Upper lobe of left lung (tissue), 6 donors: ENCODE results near the gene CAPS. TPM values are rescaled to one million over a fixed set of nuclear protein-coding genes. Genes with fewer than 3 reads are reported as not detected.

ENCODE experiments used
- ATAC-seq, 2 donors: fragments of 200-7000 bp; cut with Tn5 transposase; one replicate each; pipeline ENCODE4 v1.9.1; 2022; ENCODE audit warnings: mild to moderate bottlenecking in 2 of 2, moderate library complexity in 2 of 2; ENCODE audit not compliant: low FRiP score in 2 of 2
- DNase-seq, 2 donors: peaks; one replicate each; pipeline ENCODE4 v3.0.0-alpha.2; 2019 to 2020
- H3K27ac ChIP-seq, 4 donors: fragments of 200-600 bp; sonication (generic); one replicate each; pipeline ENCODE4 v1.5.1; 2016 to 2019
- H3K27me3 ChIP-seq, 4 donors: fragments of 200-600 bp; sonication (generic); one replicate each; pipeline ENCODE4 v1.5.1; 2017 to 2019
- H3K36me3 ChIP-seq, 4 donors: fragments of 200-600 bp; sonication (generic); one replicate each; pipeline ENCODE4 v1.5.1; 2016 to 2019
- H3K4me1 ChIP-seq, 4 donors: fragments of 200-600 bp; sonication (generic); one replicate each; pipeline ENCODE4 v1.5.1; 2018 to 2019
- H3K4me3 ChIP-seq, 4 donors: fragments of 200-600 bp; sonication (generic); one replicate each; pipeline ENCODE4 v1.5.1; 2017 to 2019; ENCODE audit warnings: mild to moderate bottlenecking in 2 of 4, moderate library complexity in 1 of 4
- H3K9me3 ChIP-seq, 4 donors: fragments of 200-600 bp; sonication (generic); one replicate each; pipeline ENCODE4 v1.5.1; 2018 to 2019
- EP300 ChIP-seq, 4 donors: sonication (generic); formaldehyde crosslinking; IDR thresholded peaks; one replicate each; pipeline ENCODE4 v1.5.1; 2017; ENCODE audit warnings: antibody characterized with exemption in 4 of 4, control low read depth in 2 of 4
- POLR2A ChIP-seq, 4 donors: fragments of 450-650 bp; IDR thresholded peaks; one replicate each; pipeline ENCODE4 v1.5.1; 2016 to 2017; ENCODE audit warnings: antibody characterized with exemption in 4 of 4, mild to moderate bottlenecking in 2 of 4
- POLR2AphosphoS5 ChIP-seq, 2 donors: sonication (generic); formaldehyde crosslinking; IDR thresholded peaks; one replicate each; pipeline ENCODE4 v1.5.1; 2017; ENCODE audit warnings: antibody characterized with exemption in 2 of 2
- WGBS, 2 donors: methylation state at CpG; one replicate each; pipeline ENCODE4 v1.1.5; 2017 to 2018; 5-methylcytosine and 5-hydroxymethylcytosine counted together
- total RNA-seq, 6 donors: library from RNA; depleted of rRNA in 4 of 6; stranded (reverse); fragments of >200 nt in 4 of 6; gene quantifications; one replicate each; pipeline versions ENCODE4 v1.1.0 to v1.2.1, GENCODE V29; 2016 to 2021
- TF ChIP-seq, protein P1 (sequence below), 6 experiments: fragments of 450-650 bp in 4 of 6; fragments of 200-600 bp in 2 of 6; sonication (generic) in 2 of 6; IDR thresholded peaks; one replicate each; pipeline ENCODE4 v1.5.1; 2016 to 2019; ENCODE audit warnings: antibody characterized with exemption in 6 of 6
- donor health status: DM: no; HTN: no; CAD: no; lungs with moderate emphysema.
- donor health status: DM: no; HTN: yes; CAD: no; lungs with severe emphysema.

The CAPS gene
- total RNA-seq, 6 donors from 2014 or later = 20.6 to 414 (median 115) TPM

DNA sequence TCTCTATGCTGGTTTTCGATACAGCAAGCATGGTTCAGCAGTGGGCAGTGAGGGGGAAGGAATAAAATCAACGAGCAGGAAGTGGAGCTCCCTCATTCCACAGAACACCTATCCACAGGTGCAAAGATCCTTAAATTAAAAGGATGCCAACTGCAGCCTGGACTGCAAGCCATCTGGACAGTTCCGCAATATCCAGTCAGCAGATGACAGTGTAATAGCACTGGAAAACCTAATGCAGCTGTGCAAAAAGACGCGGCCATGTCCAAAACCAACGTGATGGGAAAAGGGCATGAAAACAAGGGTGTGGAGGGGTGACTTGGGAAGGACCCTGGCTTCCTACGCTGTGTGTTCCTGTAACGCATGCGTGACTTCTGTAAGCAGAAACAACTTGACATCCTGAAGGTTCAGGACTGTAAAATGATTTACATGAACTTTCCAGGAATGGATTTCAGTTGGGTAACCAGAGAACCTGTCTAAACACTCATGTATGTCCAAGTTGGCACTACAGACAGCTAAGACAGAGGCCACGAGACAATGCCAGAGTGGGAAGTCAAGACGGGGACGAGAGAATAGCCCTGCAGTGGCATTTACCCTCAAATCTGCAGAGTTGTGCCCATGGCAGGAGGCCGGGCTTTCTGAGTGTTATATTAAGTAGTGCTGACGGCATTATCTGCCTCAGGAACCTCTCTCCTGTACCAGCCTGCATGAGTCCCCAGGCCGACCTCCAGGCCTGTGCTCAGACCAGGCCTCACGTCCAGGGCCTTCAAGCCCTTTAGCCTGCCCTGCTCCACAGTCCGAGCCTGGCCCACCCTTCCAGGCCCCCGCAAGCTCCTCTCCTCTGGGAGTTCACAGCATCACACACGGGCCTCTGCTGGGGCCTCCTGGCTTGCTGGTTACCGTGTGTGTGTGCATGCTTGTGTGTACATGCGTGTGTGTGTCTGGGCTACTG is 26.5 kb downstream of the CAPS start:
- DNase-seq (no peak), ATAC-seq (no peak)
- 92 to 93% methylated on average over 18 to 21 of the region's 21 CpGs for WGBS, 2 donors
- H3K4me1 ChIP-seq = peaks cover 0 to 7% (median 5%) of the 10 kb centered on the region in 4 donors
- H3K36me3 ChIP-seq = peaks cover 11 to 54% (median 41%) of the 10 kb centered on the region in 4 donors
- TF ChIP-seq EP300 (IDR thresholded peaks at IDR 0.05) = no peak
- no peak for TF ChIP-seq POLR2AphosphoS5 (IDR thresholded peaks at IDR 0.05)
- TF ChIP-seq, protein P1, sequence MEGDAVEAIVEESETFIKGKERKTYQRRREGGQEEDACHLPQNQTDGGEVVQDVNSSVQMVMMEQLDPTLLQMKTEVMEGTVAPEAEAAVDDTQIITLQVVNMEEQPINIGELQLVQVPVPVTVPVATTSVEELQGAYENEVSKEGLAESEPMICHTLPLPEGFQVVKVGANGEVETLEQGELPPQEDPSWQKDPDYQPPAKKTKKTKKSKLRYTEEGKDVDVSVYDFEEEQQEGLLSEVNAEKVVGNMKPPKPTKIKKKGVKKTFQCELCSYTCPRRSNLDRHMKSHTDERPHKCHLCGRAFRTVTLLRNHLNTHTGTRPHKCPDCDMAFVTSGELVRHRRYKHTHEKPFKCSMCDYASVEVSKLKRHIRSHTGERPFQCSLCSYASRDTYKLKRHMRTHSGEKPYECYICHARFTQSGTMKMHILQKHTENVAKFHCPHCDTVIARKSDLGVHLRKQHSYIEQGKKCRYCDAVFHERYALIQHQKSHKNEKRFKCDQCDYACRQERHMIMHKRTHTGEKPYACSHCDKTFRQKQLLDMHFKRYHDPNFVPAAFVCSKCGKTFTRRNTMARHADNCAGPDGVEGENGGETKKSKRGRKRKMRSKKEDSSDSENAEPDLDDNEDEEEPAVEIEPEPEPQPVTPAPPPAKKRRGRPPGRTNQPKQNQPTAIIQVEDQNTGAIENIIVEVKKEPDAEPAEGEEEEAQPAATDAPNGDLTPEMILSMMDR (IDR thresholded peaks at IDR 0.05) = no peak
- TF ChIP-seq POLR2A (IDR thresholded peaks at IDR 0.05) = no peak
- no peak overlapping the region for H3K27ac ChIP-seq
- no peaks in the 10 kb centered on the region for H3K9me3 ChIP-seq
- no peaks in the 10 kb centered on the region for H3K27me3 ChIP-seq
- no peak overlapping the region for H3K4me3 ChIP-seq

DNA sequence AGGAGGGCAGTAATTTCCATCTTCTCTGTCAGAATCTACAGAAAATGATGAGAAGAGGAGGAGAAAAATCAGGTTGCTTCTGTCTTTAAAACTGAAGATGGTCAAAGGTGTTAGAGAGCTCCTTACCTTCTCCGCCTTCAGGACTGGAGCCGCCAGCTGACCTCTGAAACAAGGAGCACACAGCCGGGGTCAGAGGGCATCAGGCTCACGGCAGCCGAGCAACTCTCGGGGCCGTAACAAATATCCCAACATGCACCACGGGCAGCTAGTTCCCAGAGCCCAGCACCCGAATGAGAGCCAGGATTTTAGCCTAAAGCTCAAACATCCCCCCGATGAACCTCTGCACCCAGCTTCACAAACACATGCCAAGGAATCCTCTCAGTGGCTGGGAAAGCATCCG is 27.6 kb downstream of the CAPS start:
- no peak for TF ChIP-seq EP300 (IDR thresholded peaks at IDR 0.05)
- TF ChIP-seq POLR2A (IDR thresholded peaks at IDR 0.05) = no peak
- TF ChIP-seq POLR2AphosphoS5 (IDR thresholded peaks at IDR 0.05) = no peak
- H3K4me1 ChIP-seq = peaks cover 4 to 6% (median 5%) of the 10 kb centered on the region in 4 donors
- H3K9me3 ChIP-seq = no peaks in the 10 kb centered on the region
- no peak overlapping the region for H3K27ac ChIP-seq
- H3K36me3 ChIP-seq = peaks cover 11 to 42% (median 36%) of the 10 kb centered on the region in 4 donors
- 81 to 92% methylated on average over 10 to 11 of the region's 11 CpGs for WGBS, 2 donors
- no peak overlapping the region for H3K4me3 ChIP-seq
- H3K27me3 ChIP-seq = no peaks in the 10 kb centered on the region
- DNase-seq = no peak
- ATAC-seq = no peak

DNA sequence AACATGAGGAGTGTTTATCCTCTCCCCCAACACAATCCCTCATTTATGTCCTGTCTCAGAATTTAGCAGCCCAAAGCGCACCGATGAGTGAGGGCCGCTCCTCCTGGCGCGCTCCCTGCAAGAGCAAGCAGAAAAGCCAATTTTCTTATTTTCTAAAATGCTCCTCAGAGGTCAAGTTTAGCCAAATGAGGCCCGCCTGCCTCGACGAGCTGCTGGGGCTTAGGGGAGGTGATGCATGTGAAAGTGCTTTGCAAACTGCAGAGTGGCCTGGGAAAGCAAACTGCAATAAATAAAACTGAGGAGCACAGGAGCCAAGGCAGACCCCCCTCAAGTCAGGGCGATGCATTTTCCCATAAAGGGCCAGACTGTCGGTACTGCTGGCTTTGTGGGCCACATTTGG is 29.0 kb downstream of the CAPS start:
- ATAC-seq (no peak), DNase-seq (no peak)
- peaks cover 11 to 35% (median 27%) of the 10 kb centered on the region in 4 donors for H3K36me3 ChIP-seq
- peaks cover 16 to 20% (median 18%) of the 10 kb centered on the region in 4 donors for H3K4me1 ChIP-seq
- H3K9me3 ChIP-seq = no peaks in the 10 kb centered on the region
- H3K4me3 ChIP-seq = no peak overlapping the region
- 87% methylated on average over 10 of the region's 10 CpGs for WGBS, 2 donors
- no peaks in the 10 kb centered on the region for H3K27me3 ChIP-seq
- TF ChIP-seq, protein P1 (IDR thresholded peaks at IDR 0.05) = no peak
- TF ChIP-seq POLR2A (IDR thresholded peaks at IDR 0.05) = no peak
- TF ChIP-seq POLR2AphosphoS5 (IDR thresholded peaks at IDR 0.05) = no peak
- TF ChIP-seq EP300 (IDR thresholded peaks at IDR 0.05) = no peak
- H3K27ac ChIP-seq = no peak overlapping the region

DNA sequence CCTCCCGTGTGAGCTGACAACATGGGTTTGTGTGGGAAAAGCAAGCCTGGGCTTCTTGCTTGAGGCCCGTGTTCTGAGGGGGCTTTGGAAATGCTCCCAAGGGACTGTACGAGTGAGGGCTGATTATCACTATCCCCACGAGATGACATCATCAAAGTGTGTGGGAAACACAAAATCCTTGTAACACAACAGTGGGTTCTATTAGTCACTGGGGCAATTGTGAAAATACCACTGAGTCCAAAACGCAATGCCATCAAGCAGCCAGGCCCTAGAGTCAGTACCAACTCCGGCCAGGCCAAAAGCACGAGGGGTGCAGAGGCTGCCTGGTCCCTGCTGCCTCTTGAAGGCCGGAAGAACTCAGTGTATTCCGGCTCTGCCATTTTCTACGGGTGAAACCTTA is 29.6 kb downstream of the CAPS start:
- no peak for ATAC-seq

DNA sequence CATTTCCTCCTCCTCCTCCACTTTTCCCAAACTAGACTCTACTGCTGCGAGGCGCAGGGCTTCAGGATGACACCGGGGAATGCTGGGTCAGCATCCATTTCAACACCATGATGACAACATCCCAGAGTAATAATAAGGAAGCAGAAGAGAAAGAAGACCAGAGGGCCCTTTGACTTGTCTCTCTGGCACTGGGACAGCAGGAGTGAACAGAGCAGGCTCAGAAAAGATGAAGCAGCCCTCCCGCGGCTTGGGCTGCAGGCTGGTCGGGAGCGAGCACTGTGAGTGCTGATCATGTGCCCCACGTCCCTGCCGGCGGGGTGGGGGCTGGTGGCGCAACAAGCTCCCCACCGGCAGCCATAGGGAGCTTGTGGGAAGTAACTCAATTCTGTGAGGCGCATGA is 33.4 kb downstream of the CAPS start:
- ATAC-seq = peak; percentile 42 to 81
- H3K4me3 ChIP-seq = no peak overlapping the region

More for the DNA sequence above, 29.6 kb downstream of the CAPS start:
- WGBS, 2 donors = 79 to 85% methylated on average over 7 to 10 of the region's 10 CpGs
- TF ChIP-seq EP300 (IDR thresholded peaks at IDR 0.05) = no peak
- TF ChIP-seq POLR2A (IDR thresholded peaks at IDR 0.05) = no peak
- TF ChIP-seq, protein P1 (IDR thresholded peaks at IDR 0.05) = no peak
- no peak for TF ChIP-seq POLR2AphosphoS5 (IDR thresholded peaks at IDR 0.05)
- Histone ChIP-seq H3K36me3 (peaks cover 11 to 34% (median 25%) of the 10 kb centered on the region in 4 donors), H3K4me3 (no peak overlapping the region), H3K9me3 (no peaks in the 10 kb centered on the region), H3K27me3 (no peaks in the 10 kb centered on the region), H3K27ac (no peak overlapping the region), H3K4me1 (peaks cover 22 to 25% (median 24%) of the 10 kb centered on the region in 4 donors)
- DNase-seq = no peak

More for the DNA sequence above, 33.4 kb downstream of the CAPS start:
- Histone ChIP-seq H3K36me3 (peaks cover 0 to 12% (median 2%) of the 10 kb centered on the region in 4 donors), H3K9me3 (no peaks in the 10 kb centered on the region), H3K27ac (peak overlapping the region; percentile 54 to 74 (median 64)), H3K4me1 (peaks cover 52 to 64% (median 58%) of the 10 kb centered on the region in 4 donors), H3K27me3 (no peaks in the 10 kb centered on the region)
- peak; percentile 64 to 84 for DNase-seq
- TF ChIP-seq POLR2AphosphoS5 (IDR thresholded peaks at IDR 0.05) (peak in 1 of 2 donors; percentile 54), POLR2A (IDR thresholded peaks at IDR 0.05) (peak in 1 of 4 donors; percentile 11), EP300 (IDR thresholded peaks at IDR 0.05) (no peak)
- TF ChIP-seq, protein P1 (IDR thresholded peaks at IDR 0.05) = no peak
- WGBS, 2 donors = 51 to 73% methylated on average over 9 to 13 of the region's 13 CpGs
